ENCODE data around the gene JAGN1. TPM values are rescaled to one million over a fixed set of nuclear protein-coding genes. Genes with fewer than 3 reads are reported as not detected.

The JAGN1 gene
- total and polyA plus RNA-seq, 2 of the 8 experiments (the other 6 are each of a cell fraction or from before 2014, with no cell fraction given) = 26.9 to 51.6 TPM

GRCh38 chr3:9916346-9916733 lies 25.9 kb downstream of the JAGN1 start:
- Histone ChIP-seq H4K20me1 (replicated peaks in 1 of 2; ENCODE audit: control insufficient read depth in 1 of 2, insufficient read depth in 2 of 2, low read length in 2 of 2) (no peaks in the 10 kb centered on the region), H3K14ac (ENCODE audit: insufficient read length) (no peak overlapping the region), H3K4me3 (ENCODE audit: extremely low read depth in 1 of 4, insufficient read depth in 2 of 4, low read depth in 3 of 4, low read length in 4 of 4) (peak overlapping the region in 2 of 4 experiments; percentile 20 to 47; a peak in 4 of 8 replicates), H2AFZ (ENCODE audit: low read length) (no peak overlapping the region), H4K91ac (replicated peaks; ENCODE audit: insufficient read length, low read length) (no peak overlapping the region), H3K36me3 (ENCODE audit: control insufficient read depth in 2 of 4, insufficient read depth in 4 of 4, low read length in 3 of 4) (no peaks in the 10 kb centered on the region), H3K4me1 (replicated peaks in 1 of 4; ENCODE audit: control insufficient read depth in 3 of 4, insufficient read depth in 4 of 4, low read length in 3 of 4) (peaks cover 0 to 20% (median 17%) of the 10 kb centered on the region in 4 experiments; a peak in 6 of 7 replicates), H2BK12ac (ENCODE audit: low read depth, low read length) (no peak overlapping the region; the same call in 1 of the 2 replicates), H3K23me2 (ENCODE audit: low read depth, low read length) (peaks cover 10% of the 10 kb centered on the region; the same call in 1 of the 2 replicates), H3K18ac (ENCODE audit: extremely low read depth, low read length) (peak overlapping the region; percentile 88), H2BK15ac (ENCODE audit: low read length) (peak overlapping the region; percentile 3; the same call in 1 of the 2 replicates), H2AK5ac (ENCODE audit: low read depth, low read length) (no peak overlapping the region), H2BK20ac (ENCODE audit: low read length) (no peak overlapping the region), H4K5ac (ENCODE audit: insufficient read length, low read depth, low read length) (no peak overlapping the region), H3K56ac (replicated peaks; ENCODE audit: insufficient read length, low read depth, low read length) (no peak overlapping the region), H4K8ac (ENCODE audit: extremely low read depth, insufficient read depth, low read length) (no peak overlapping the region; the same call in 1 of the 2 replicates), H3K9ac (replicated peaks in 1 of 4; ENCODE audit: extremely low read depth in 1 of 4, low read depth in 3 of 4, low read length in 3 of 4) (no peak overlapping the region), H3K27ac (ENCODE audit: low read depth, low read length) (no peak overlapping the region), H3K23ac (ENCODE audit: insufficient read length) (no peak overlapping the region), H3K79me2 (ENCODE audit: control insufficient read depth in 1 of 2, insufficient read depth in 2 of 2, low read length in 2 of 2) (no peaks in the 10 kb centered on the region), H3K4me2 (ENCODE audit: insufficient read depth in 1 of 2, low read depth in 2 of 2, low read length in 2 of 2) (peak overlapping the region; percentile 56 to 74), H2BK5ac (ENCODE audit: low read depth, low read length) (no peak overlapping the region), H3K9me3 (ENCODE audit: insufficient read depth in 2 of 2, low read depth in 1 of 2, low read length in 1 of 2) (peaks cover 0 to 6% of the 10 kb centered on the region in 2 experiments; a peak in 2 of 4 replicates), H3K27me3 (replicated peaks in 1 of 4; ENCODE audit: control insufficient read depth in 3 of 4, extremely low read depth in 1 of 4, insufficient read depth in 3 of 4, low read length in 3 of 4) (peaks cover 0 to 18% (median 10%) of the 10 kb centered on the region in 4 experiments; a peak in 5 of 7 replicates), H3K79me1 (ENCODE audit: low read depth, low read length) (no peaks in the 10 kb centered on the region), H3K4ac (replicated peaks; ENCODE audit: insufficient read length, low read depth, low read length) (peak overlapping the region; percentile 16), H2BK120ac (replicated peaks; ENCODE audit: low read depth, low read length) (no peak overlapping the region)
- DNase-seq (ENCODE audit: low read depth in 1 of 2, low spot score in 2 of 2) (no peak), FAIRE-seq (no peak)
- ChIA-PET CTCF (ENCODE audit: partially characterized antibody) (interaction anchor here (1.0 to 9.1 kb wide), 7 partner anchors 11 to 97 kb away, joined by 3 to 76 read pairs (median 5); partner anchors contain the start of genes CRELD1 and IL17RE), POLR2A (ENCODE audit: partially characterized antibody) (interaction anchor here (0.7 to 5.5 kb wide), 11 partner anchors 9 to 123 kb away, joined by 3 to 43 read pairs (median 7); partner anchors contain the start of genes ARPC4, CRELD1, IL17RE and JAGN1)
- TF ChIP-seq KDM1A (IDR thresholded peaks at IDR 0.05; ENCODE audit: borderline replicate concordance, low read length) = no peak
- TF ChIP-seq NRF1 (IDR thresholded peaks at IDR 0.05; ENCODE audit: low read depth, low read length) = no peak
- no peak for TF ChIP-seq HDAC6 (IDR thresholded peaks at IDR 0.05; ENCODE audit: low read depth, low read length)
- TF ChIP-seq CBX8 (IDR thresholded peaks at IDR 0.05; ENCODE audit: borderline replicate concordance, low read depth, low read length) = no peak
- no peak for TF ChIP-seq CBX5 (IDR thresholded peaks at IDR 0.05; ENCODE audit: low read depth, low read length)
- TF ChIP-seq, protein P1, sequence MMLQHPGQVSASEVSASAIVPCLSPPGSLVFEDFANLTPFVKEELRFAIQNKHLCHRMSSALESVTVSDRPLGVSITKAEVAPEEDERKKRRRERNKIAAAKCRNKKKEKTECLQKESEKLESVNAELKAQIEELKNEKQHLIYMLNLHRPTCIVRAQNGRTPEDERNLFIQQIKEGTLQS (IDR thresholded peaks at IDR 0.05; ENCODE audit: insufficient read depth, low read depth, low read length) = no peak
- TF ChIP-seq PHF8 (conservative IDR thresholded peaks at IDR 0.05; ENCODE audit: low read depth, low read length) = no peak
- no peak for TF ChIP-seq POLR2AphosphoS5 (IDR thresholded peaks at IDR 0.05; ENCODE audit: low read depth, low read length)
- no peak for TF ChIP-seq FOSL1 (IDR thresholded peaks at IDR 0.05; ENCODE audit: insufficient read depth, low read depth, low read length)
- no peak for TF ChIP-seq EZH2 (IDR thresholded peaks at IDR 0.05; ENCODE audit: low read depth, low read length, severe bottlenecking)
- TF ChIP-seq SRF (IDR thresholded peaks at IDR 0.05; ENCODE audit: low read depth, low read length) = no peak
- no peak for TF ChIP-seq HDAC2 (IDR thresholded peaks at IDR 0.05; ENCODE audit: borderline replicate concordance in 1 of 2, low read depth in 2 of 2, low read length in 2 of 2)
- 65% methylated on average over 5 of the region's 7 CpGs; no CpG with 5 or more reads in 1 of the 2 experiments for WGBS, 2 experiments (ENCODE audit: extremely low coverage in 1 of 2, insufficient coverage in 1 of 2, insufficient read length in 1 of 2, insufficient replicate concordance in 2 of 2, low coverage in 1 of 2, low lambda C conversion rate in 2 of 2, missing lambda C conversion rate in 1 of 2)
